ENCODE measurements around the gene GLIS1.

The GLIS1 gene

DNA sequence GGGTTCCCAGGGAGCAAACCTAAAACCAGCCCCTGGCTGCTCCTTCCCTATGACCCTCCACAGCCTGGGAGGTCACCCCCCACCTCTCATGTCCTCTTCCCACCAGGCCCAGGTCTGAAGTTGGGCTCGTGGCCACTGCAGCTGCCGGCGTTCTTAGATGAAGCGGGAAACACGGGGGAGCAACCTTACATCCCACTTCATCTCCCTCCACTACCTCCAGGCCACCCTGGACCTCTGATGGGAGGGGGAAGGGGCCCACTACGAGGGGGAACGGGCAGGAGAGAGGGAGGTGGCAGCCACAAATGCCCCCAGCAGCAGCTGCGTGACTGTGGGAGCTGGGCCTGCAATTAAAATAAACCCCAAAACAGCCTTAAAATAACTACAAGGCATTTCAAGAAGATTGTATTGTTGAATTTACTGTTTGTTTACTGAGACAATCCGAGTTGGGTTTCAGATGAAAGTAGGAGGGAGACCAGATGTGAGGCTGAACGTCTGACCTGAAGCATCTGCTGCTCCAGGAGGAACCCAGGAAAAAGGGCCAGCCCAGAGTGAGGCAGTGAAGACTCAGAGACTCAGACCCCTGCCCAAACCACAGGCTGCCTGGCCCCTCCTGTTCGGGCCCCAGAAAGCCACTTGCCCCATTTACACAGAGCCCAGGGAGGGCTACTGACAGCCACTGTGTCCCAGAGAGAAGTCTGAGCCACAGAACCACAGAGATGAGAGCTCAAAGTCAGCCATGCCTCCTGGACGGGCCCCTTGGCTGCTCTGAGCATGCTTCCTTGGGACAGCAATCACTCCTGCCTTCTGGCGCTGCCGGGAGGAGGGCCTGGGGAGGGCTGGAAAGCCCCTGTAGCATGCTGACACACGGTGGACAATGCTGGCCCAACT lies 59.8 kb downstream of the GLIS1 start:
- H3K27ac ChIP-seq: no peak overlapping the region
- TF ChIP-seq, protein P1, sequence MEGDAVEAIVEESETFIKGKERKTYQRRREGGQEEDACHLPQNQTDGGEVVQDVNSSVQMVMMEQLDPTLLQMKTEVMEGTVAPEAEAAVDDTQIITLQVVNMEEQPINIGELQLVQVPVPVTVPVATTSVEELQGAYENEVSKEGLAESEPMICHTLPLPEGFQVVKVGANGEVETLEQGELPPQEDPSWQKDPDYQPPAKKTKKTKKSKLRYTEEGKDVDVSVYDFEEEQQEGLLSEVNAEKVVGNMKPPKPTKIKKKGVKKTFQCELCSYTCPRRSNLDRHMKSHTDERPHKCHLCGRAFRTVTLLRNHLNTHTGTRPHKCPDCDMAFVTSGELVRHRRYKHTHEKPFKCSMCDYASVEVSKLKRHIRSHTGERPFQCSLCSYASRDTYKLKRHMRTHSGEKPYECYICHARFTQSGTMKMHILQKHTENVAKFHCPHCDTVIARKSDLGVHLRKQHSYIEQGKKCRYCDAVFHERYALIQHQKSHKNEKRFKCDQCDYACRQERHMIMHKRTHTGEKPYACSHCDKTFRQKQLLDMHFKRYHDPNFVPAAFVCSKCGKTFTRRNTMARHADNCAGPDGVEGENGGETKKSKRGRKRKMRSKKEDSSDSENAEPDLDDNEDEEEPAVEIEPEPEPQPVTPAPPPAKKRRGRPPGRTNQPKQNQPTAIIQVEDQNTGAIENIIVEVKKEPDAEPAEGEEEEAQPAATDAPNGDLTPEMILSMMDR (conservative IDR thresholded peaks at IDR 0.05): no peak
- no peak for TF ChIP-seq ZFX (IDR thresholded peaks at IDR 0.05)

DNA sequence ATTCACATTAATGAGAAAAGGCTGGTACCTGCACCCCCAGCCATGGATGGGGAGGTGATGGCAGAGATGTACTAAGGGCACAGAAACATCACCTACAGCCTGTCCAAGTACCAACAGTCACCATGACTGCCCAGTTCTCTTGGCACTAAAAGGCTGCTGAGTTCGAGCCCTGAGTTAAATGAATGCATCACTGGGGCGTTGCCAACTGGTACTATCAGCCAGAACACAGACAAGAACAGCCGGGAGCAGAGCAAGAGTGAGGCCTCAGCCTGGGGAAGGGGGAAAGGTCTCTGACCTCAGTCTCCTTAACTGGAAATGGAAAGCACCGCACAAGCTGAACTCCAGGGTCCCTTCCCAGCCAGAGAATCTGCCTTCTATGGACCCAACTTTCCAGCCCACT lies 60.5 kb downstream of the GLIS1 start:
- no peak overlapping the region for H3K27ac ChIP-seq
- TF ChIP-seq, protein P1 (conservative IDR thresholded peaks at IDR 0.05): no peak
- TF ChIP-seq ZFX (IDR thresholded peaks at IDR 0.05): no peak

- TF ChIP-seq, protein P1 (conservative IDR thresholded peaks at IDR 0.05): no peak
- no peak for TF ChIP-seq ZFX (IDR thresholded peaks at IDR 0.05)
- H3K27ac ChIP-seq: no peak overlapping the region
Measured at GRCh38 chr1:53678046-53678445, 60.9 kb downstream of the GLIS1 start.

- H3K27ac ChIP-seq: no peak overlapping the region
- TF ChIP-seq ZFX (IDR thresholded peaks at IDR 0.05): no peak
- TF ChIP-seq, protein P1 (conservative IDR thresholded peaks at IDR 0.05): no peak
Measured at GRCh38 chr1:53677486-53677885, 61.5 kb downstream of the GLIS1 start.

DNA sequence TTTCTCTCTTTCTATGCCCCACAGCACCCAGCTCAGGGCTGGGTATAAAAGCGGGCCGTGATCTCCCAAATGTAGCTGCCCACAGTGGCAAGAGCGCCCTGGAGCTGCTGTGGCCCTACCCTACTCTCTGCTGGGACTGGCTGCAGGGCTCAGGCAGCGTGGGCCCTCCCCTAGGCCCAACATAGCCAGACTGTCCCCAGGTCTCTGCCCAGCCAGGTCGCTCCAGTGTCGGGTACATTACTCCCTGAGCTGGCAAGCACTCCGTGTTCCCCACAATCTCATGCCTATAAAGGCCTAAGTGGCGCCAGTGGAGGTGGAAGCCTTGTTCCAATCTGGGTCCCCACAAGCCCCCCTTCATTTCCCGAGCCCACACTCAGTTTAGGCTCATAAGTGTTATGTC lies 66.2 kb downstream of the GLIS1 start:
- no peak overlapping the region for H3K27ac ChIP-seq
- TF ChIP-seq, protein P1 (conservative IDR thresholded peaks at IDR 0.05): no peak
- no peak for TF ChIP-seq ZFX (IDR thresholded peaks at IDR 0.05)

GRCh38 chr1:53672243-53672642 lies 66.7 kb downstream of the GLIS1 start:
- TF ChIP-seq, protein P1 (conservative IDR thresholded peaks at IDR 0.05): no peak
- TF ChIP-seq ZFX (IDR thresholded peaks at IDR 0.05): no peak
- no peak overlapping the region for H3K27ac ChIP-seq

GRCh38 chr1:53669621-53670191 lies 69.3 kb downstream of the GLIS1 start:
- no peak overlapping the region for H3K27ac ChIP-seq
- TF ChIP-seq ZFX (IDR thresholded peaks at IDR 0.05): no peak
- TF ChIP-seq, protein P1 (conservative IDR thresholded peaks at IDR 0.05): no peak
